Measurements from ENCODE around the gene SMAD6. TPM values are rescaled to one million over a fixed set of nuclear protein-coding genes. Genes with fewer than 3 reads are reported as not detected.

SMAD6 gene
- total and polyA plus RNA-seq, 2 experiments from 2014 or later: 26.6 to 35.4 TPM

DNA sequence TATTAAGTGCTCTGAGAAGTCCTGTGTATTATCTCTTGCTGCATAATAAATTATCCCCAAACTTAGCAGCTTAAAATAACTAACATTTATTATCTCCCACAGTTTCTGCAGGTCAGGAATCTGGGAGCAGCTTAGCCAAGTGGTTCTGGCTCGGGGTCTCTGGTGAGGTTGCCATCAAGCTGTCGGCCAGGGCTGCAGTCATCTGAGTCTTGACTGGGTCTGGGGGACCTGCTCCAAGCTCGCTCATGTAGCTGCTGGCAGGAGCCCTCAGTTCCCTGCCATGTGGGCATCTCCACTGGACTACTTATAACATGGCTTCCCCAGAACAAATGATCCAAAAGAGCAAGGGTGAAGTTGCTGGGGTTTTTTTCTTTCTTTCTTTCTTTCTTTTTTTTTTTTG lies 80.7 kb downstream of the SMAD6 start:
- 76% methylated on average over 3 of the region's 3 CpGs for whole genome bisulfite sequencing (ENCODE audit: low lambda C conversion rate, missing lambda C conversion rate)
- H3K4me2 ChIP-seq: no peak overlapping the region
- H3K4me3 ChIP-seq: no peak overlapping the region
- no peaks in the 10 kb centered on the region for H3K9me2 ChIP-seq (replicated peaks; ENCODE audit: insufficient read depth)
- H2AFZ ChIP-seq: no peak overlapping the region
- H3K27me3 ChIP-seq: no peaks in the 10 kb centered on the region
- peaks cover 31% of the 10 kb centered on the region for H3K4me1 ChIP-seq (ENCODE audit: insufficient read depth)
- no peaks in the 10 kb centered on the region for H3K9me3 ChIP-seq (ENCODE audit: low read depth)
- TF ChIP-seq EZH2 (IDR thresholded peaks at IDR 0.05; ENCODE audit: borderline replicate concordance): no peak
- peak overlapping the region; percentile 38 for H3K27ac ChIP-seq
- DNase-seq (ENCODE audit: low spot score): no peak
- peaks cover 49% of the 10 kb centered on the region for H3K79me2 ChIP-seq
- no peaks in the 10 kb centered on the region for H3K36me3 ChIP-seq (replicated peaks; ENCODE audit: insufficient read depth, low read depth)
- peaks cover 5% of the 10 kb centered on the region for H4K20me1 ChIP-seq (ENCODE audit: insufficient read depth, poor library complexity, severe bottlenecking)

DNA sequence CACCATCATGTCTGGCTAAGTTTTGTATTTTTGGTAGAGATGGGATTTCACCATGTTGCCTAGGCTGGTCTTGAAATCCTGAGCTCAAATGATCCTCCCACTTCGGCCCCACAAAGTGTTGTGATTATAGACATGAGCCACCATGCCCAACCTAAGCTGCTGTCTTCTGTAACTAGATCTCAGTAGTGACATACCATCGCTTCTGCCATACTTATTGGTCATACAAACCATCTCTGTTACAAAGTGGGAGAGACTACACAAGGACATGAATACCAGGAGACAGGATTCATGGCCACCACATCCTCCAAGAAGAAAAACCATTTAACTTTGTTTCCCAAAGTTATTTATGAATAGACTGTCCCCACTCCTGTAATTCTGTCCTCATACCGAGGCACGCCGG lies 81.3 kb downstream of the SMAD6 start:
- H3K27ac ChIP-seq: no peak overlapping the region
- DNase-seq (ENCODE audit: low spot score): no peak
- H3K27me3 ChIP-seq: no peaks in the 10 kb centered on the region
- H3K79me2 ChIP-seq: peaks cover 44% of the 10 kb centered on the region
- 95% methylated on average over 5 of the region's 5 CpGs for WGBS (ENCODE audit: low lambda C conversion rate, missing lambda C conversion rate)
- peaks cover 5% of the 10 kb centered on the region for H4K20me1 ChIP-seq (ENCODE audit: insufficient read depth, poor library complexity, severe bottlenecking)
- no peaks in the 10 kb centered on the region for H3K9me2 ChIP-seq (replicated peaks; ENCODE audit: insufficient read depth)
- no peaks in the 10 kb centered on the region for H3K9me3 ChIP-seq (ENCODE audit: low read depth)
- no peak overlapping the region for H2AFZ ChIP-seq
- TF ChIP-seq EZH2 (IDR thresholded peaks at IDR 0.05; ENCODE audit: borderline replicate concordance) (no peak), EZH2phosphoT487 (IDR thresholded peaks at IDR 0.05; ENCODE audit: low read depth, severe bottlenecking, unreplicated experiment) (no peak)
- TF ChIP-seq, protein P1, sequence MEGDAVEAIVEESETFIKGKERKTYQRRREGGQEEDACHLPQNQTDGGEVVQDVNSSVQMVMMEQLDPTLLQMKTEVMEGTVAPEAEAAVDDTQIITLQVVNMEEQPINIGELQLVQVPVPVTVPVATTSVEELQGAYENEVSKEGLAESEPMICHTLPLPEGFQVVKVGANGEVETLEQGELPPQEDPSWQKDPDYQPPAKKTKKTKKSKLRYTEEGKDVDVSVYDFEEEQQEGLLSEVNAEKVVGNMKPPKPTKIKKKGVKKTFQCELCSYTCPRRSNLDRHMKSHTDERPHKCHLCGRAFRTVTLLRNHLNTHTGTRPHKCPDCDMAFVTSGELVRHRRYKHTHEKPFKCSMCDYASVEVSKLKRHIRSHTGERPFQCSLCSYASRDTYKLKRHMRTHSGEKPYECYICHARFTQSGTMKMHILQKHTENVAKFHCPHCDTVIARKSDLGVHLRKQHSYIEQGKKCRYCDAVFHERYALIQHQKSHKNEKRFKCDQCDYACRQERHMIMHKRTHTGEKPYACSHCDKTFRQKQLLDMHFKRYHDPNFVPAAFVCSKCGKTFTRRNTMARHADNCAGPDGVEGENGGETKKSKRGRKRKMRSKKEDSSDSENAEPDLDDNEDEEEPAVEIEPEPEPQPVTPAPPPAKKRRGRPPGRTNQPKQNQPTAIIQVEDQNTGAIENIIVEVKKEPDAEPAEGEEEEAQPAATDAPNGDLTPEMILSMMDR (IDR thresholded peaks at IDR 0.05; ENCODE audit: poor library complexity): no peak
- no peak overlapping the region for H3K4me3 ChIP-seq
- peaks cover 26% of the 10 kb centered on the region for H3K4me1 ChIP-seq (ENCODE audit: insufficient read depth)
- H3K36me3 ChIP-seq (replicated peaks; ENCODE audit: insufficient read depth, low read depth): no peaks in the 10 kb centered on the region
- H3K4me2 ChIP-seq: no peak overlapping the region

DNA sequence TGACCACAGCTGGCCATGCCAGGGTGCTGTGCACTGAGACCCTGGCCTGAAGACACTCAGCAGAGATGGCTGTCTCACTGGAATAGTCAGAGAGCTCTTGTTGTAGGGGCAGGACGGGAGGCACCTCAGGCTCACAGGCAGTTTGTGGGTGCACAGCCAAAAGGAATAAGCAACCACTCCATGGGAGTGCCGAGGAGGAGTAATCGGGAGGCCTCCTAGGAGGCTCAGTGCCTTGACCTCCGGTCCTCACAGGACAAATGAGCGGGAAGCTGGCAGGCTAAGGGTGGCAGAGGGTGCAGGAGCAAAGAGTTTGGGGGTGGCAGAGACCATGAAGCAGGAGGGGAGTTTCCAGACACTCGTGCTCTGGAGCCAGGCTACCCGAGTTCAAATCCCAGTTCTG lies 81.7 kb downstream of the SMAD6 start:
- H3K9me3 ChIP-seq (ENCODE audit: low read depth): no peaks in the 10 kb centered on the region
- H3K4me3 ChIP-seq: no peak overlapping the region
- 93% methylated on average over 7 of the region's 7 CpGs for WGBS (ENCODE audit: low lambda C conversion rate, missing lambda C conversion rate)
- no peak for DNase-seq (ENCODE audit: low spot score)
- H4K20me1 ChIP-seq (ENCODE audit: insufficient read depth, poor library complexity, severe bottlenecking): peaks cover 3% of the 10 kb centered on the region
- H3K4me2 ChIP-seq: no peak overlapping the region
- no peaks in the 10 kb centered on the region for H3K9me2 ChIP-seq (replicated peaks; ENCODE audit: insufficient read depth)
- TF ChIP-seq EZH2 (IDR thresholded peaks at IDR 0.05; ENCODE audit: borderline replicate concordance) (no peak), EZH2phosphoT487 (IDR thresholded peaks at IDR 0.05; ENCODE audit: low read depth, severe bottlenecking, unreplicated experiment) (no peak)
- TF ChIP-seq, protein P1 (IDR thresholded peaks at IDR 0.05; ENCODE audit: poor library complexity): no peak
- peaks cover 40% of the 10 kb centered on the region for H3K79me2 ChIP-seq
- peaks cover 22% of the 10 kb centered on the region for H3K4me1 ChIP-seq (ENCODE audit: insufficient read depth)
- no peaks in the 10 kb centered on the region for H3K27me3 ChIP-seq
- H3K36me3 ChIP-seq (replicated peaks; ENCODE audit: insufficient read depth, low read depth): no peaks in the 10 kb centered on the region
- no peak overlapping the region for H3K27ac ChIP-seq
- H2AFZ ChIP-seq: no peak overlapping the region

DNA sequence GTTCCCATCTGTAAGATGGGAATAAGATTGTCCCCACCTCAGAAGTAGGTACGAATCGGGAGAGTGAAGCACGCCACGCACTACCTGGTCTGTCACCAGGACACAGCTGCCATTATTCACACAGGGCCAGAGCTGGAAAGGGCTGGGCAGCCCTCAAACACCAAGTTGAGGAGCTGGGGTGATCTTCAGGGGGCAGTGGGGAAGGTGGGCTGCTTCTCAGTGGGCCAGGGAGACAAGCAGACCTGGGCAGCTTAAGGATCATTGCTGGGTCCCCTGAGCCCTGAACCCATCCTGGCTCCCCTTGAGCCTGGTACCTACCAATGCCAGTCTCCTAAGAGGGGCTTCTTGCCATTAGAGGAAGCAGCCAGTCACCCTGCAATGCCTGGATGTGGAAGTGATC lies 82.1 kb downstream of the SMAD6 start:
- DNase-seq (ENCODE audit: low spot score): no peak
- no peaks in the 10 kb centered on the region for H3K36me3 ChIP-seq (replicated peaks; ENCODE audit: insufficient read depth, low read depth)
- no peak overlapping the region for H3K4me2 ChIP-seq
- peaks cover 17% of the 10 kb centered on the region for H3K4me1 ChIP-seq (ENCODE audit: insufficient read depth)
- H2AFZ ChIP-seq: no peak overlapping the region
- H3K27me3 ChIP-seq: no peaks in the 10 kb centered on the region
- TF ChIP-seq EZH2phosphoT487 (IDR thresholded peaks at IDR 0.05; ENCODE audit: low read depth, severe bottlenecking, unreplicated experiment) (no peak), EZH2 (IDR thresholded peaks at IDR 0.05; ENCODE audit: borderline replicate concordance) (no peak)
- TF ChIP-seq, protein P1 (IDR thresholded peaks at IDR 0.05; ENCODE audit: poor library complexity): no peak
- no peaks in the 10 kb centered on the region for H4K20me1 ChIP-seq (ENCODE audit: insufficient read depth, poor library complexity, severe bottlenecking)
- 99% methylated on average over 4 of the region's 4 CpGs for WGBS (ENCODE audit: low lambda C conversion rate, missing lambda C conversion rate)
- H3K9me2 ChIP-seq (replicated peaks; ENCODE audit: insufficient read depth): no peaks in the 10 kb centered on the region
- H3K27ac ChIP-seq: no peak overlapping the region
- H3K79me2 ChIP-seq: peaks cover 36% of the 10 kb centered on the region
- H3K9me3 ChIP-seq (ENCODE audit: low read depth): no peaks in the 10 kb centered on the region
- no peak overlapping the region for H3K4me3 ChIP-seq

Measured in hepatocyte (in vitro differentiated cells).